Suprapubic skin (tissue), 4 donors: ENCODE data around the gene PPP1R9B.

Experiments used
- EP300 ChIP-seq: sonication (generic); formaldehyde crosslinking; IDR thresholded peaks from one replicate; pipeline ENCODE4 v1.6.1; 2017; ENCODE audit warnings: antibody characterized with exemption
- POLR2A ChIP-seq, 2 donors: fragments of 450-650 bp; IDR thresholded peaks; one replicate each; pipeline ENCODE4 v1.6.1; 2017; ENCODE audit warnings: antibody characterized with exemption in 2 of 2, mild to moderate bottlenecking in 2 of 2, moderate library complexity in 2 of 2
- POLR2AphosphoS5 ChIP-seq, 3 donors: sonication (generic); formaldehyde crosslinking; IDR thresholded peaks; one replicate each; pipeline ENCODE4 v1.6.1; 2017; ENCODE audit warnings: antibody characterized with exemption in 3 of 3
- TF ChIP-seq, protein P1 (sequence below), 2 donors: fragments of 200-600 bp in 1 of 2; fragments of 450-650 bp in 1 of 2; sonication (generic) in 1 of 2; IDR thresholded peaks; one replicate each; pipeline ENCODE4 v1.5.1; 2016 to 2019; ENCODE audit warnings: antibody characterized with exemption in 2 of 2, mild to moderate bottlenecking in 1 of 2, moderate library complexity in 1 of 2

GRCh38 chr17:50187394-50187725 is 36.9 kb upstream of the PPP1R9B start:
- TF ChIP-seq EP300 (no peak), POLR2A (IDR thresholded peaks at IDR 0.05) (no peak), POLR2AphosphoS5 (IDR thresholded peaks at IDR 0.05) (no peak)
- TF ChIP-seq, protein P1, sequence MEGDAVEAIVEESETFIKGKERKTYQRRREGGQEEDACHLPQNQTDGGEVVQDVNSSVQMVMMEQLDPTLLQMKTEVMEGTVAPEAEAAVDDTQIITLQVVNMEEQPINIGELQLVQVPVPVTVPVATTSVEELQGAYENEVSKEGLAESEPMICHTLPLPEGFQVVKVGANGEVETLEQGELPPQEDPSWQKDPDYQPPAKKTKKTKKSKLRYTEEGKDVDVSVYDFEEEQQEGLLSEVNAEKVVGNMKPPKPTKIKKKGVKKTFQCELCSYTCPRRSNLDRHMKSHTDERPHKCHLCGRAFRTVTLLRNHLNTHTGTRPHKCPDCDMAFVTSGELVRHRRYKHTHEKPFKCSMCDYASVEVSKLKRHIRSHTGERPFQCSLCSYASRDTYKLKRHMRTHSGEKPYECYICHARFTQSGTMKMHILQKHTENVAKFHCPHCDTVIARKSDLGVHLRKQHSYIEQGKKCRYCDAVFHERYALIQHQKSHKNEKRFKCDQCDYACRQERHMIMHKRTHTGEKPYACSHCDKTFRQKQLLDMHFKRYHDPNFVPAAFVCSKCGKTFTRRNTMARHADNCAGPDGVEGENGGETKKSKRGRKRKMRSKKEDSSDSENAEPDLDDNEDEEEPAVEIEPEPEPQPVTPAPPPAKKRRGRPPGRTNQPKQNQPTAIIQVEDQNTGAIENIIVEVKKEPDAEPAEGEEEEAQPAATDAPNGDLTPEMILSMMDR (IDR thresholded peaks at IDR 0.05): no peak
